Measurements from ENCODE around the gene BPGM.

DNA sequence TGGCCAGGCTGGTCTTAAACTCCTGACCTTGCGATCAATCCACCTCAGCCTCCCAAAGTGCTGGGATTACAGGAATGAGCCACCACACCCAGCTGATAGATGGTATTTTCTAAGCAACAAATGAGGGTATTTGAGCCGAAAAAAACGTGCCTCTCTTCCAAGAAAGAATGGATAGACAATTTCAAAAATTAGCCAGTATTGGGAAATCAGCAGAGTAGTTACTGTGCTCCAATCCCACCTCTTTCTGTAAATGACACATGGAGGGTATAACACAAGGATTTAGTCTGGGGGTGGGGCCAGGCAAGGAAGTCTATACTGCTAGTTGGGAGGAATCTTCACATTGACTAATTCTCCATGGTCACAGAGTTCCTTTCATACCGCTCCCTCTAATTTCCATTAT lies 9.2 kb upstream of the BPGM start:
- no peak for TF ChIP-seq CTCF (IDR thresholded peaks at IDR 0.05; ENCODE audit: insufficient read depth, low read length, poor library complexity, severe bottlenecking)
- TF ChIP-seq EZH2phosphoT487 (conservative IDR thresholded peaks at IDR 0.05; ENCODE audit: low read length): no peak
